Nephron progenitor cell (in vitro differentiated cells): Measurements from ENCODE around the gene SDK1.

Source experiments
- DNase-seq: peaks from one replicate; pipeline ENCODE4 v3.0.0; 2021
- H3K27ac Mint-ChIP-seq: 2 replicates; pipeline ENCODE4 v1.8.0; 2021; ENCODE audit warnings: mild to moderate bottlenecking, moderate library complexity, mixed read lengths
- H3K27me3 Mint-ChIP-seq: 2 replicates; pipeline ENCODE4 v1.8.0; 2021; ENCODE audit warnings: mild to moderate bottlenecking, low read depth, mixed read lengths; ENCODE audit not compliant: poor library complexity
- H3K36me3 Mint-ChIP-seq: 2 replicates; pipeline ENCODE4 v1.8.0; 2021; ENCODE audit warnings: low read depth, mixed read lengths
- H3K4me1 Mint-ChIP-seq: 2 replicates; pipeline ENCODE4 v1.8.0; 2021; ENCODE audit warnings: mixed read lengths
- H3K4me3 Mint-ChIP-seq: 2 replicates; pipeline ENCODE4 v1.8.0; 2021; ENCODE audit warnings: mild to moderate bottlenecking, moderate library complexity, mixed read lengths
- H3K9me3 Mint-ChIP-seq: 2 replicates; pipeline ENCODE4 v1.8.0; 2021; ENCODE audit warnings: mild to moderate bottlenecking, moderate library complexity, mixed read lengths
- TF ChIP-seq, protein P1 (sequence below): fragments of 200-600 bp; sonication (generic); IDR thresholded peaks from 2 replicates; pipeline ENCODE4 v1.5.0; 2021; ENCODE audit warnings: antibody characterized with exemption

Gene SDK1

DNA sequence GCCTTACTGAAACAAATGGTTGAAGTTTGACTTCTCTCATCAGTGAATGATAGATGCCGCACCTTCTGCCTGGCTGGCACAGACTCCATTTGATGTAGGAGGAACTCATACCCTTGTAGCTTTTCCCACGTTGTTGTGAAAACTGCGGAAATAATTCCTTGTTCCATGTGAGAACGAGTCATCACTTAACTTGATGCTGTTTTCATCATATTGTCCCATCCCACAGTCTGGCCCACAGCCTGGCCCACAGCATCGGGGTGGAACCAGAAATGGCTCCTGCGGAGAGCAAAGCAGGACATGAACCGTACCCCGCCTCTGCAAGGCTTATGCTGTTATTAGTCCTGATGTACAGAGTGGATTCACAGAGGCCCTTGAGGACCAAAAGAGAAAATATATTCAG lies 587.0 kb downstream of the SDK1 start:
- H3K9me3 Mint-ChIP-seq: no peaks in the 10 kb centered on the region
- TF ChIP-seq, protein P1, sequence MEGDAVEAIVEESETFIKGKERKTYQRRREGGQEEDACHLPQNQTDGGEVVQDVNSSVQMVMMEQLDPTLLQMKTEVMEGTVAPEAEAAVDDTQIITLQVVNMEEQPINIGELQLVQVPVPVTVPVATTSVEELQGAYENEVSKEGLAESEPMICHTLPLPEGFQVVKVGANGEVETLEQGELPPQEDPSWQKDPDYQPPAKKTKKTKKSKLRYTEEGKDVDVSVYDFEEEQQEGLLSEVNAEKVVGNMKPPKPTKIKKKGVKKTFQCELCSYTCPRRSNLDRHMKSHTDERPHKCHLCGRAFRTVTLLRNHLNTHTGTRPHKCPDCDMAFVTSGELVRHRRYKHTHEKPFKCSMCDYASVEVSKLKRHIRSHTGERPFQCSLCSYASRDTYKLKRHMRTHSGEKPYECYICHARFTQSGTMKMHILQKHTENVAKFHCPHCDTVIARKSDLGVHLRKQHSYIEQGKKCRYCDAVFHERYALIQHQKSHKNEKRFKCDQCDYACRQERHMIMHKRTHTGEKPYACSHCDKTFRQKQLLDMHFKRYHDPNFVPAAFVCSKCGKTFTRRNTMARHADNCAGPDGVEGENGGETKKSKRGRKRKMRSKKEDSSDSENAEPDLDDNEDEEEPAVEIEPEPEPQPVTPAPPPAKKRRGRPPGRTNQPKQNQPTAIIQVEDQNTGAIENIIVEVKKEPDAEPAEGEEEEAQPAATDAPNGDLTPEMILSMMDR: no peak
- peaks cover 8% of the 10 kb centered on the region for H3K27me3 Mint-ChIP-seq
- no peaks in the 10 kb centered on the region for H3K36me3 Mint-ChIP-seq
- no peak overlapping the region for H3K27ac Mint-ChIP-seq
- no peaks in the 10 kb centered on the region for H3K4me1 Mint-ChIP-seq
- no peak for DNase-seq
- no peak overlapping the region for H3K4me3 Mint-ChIP-seq

DNA sequence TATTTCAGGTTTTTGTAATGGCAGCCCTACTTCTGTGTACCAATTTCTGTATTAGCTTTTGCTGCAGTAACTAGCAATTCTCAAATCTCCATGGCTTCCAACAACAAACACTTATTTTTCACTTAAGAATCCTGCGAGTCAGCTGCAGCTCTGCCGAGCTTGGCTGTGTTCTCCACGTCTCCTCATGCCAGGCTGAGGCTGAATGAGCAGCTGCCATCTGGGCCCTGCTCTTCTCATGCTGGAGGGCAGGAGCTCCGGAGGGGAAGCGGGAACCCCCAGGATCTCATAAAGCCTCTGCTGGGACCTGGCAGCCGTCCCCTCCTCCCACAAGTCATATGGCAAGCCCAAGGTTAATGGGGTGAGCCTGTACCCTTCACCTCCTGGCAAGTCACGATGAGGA lies 591.1 kb downstream of the SDK1 start:
- Mint-ChIP-seq H3K9me3 (no peaks in the 10 kb centered on the region), H3K4me3 (no peak overlapping the region), H3K27ac (no peak overlapping the region), H3K36me3 (no peaks in the 10 kb centered on the region), H3K27me3 (peaks cover 11% of the 10 kb centered on the region), H3K4me1 (peaks cover 13% of the 10 kb centered on the region)
- TF ChIP-seq, protein P1: no peak
- DNase-seq: no peak

DNA sequence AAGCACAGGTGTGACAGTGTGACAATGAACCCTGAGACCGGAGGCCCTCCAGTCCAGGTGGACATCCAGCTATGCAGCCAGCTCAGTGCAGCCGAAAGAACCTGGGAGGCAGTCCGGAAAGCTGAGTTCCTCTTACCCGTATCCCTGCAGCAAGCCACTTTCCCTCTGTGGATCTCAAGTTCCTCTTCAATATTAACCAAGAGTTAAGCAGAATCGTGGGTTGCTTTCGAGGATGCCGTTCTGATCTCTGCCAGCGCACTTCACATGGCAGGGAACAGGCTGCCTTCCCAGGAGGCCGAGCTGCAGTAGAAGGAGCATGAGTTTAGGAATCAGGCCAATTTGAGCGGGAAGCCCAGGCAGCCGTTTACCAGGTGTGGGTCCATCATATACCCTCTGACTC lies 591.6 kb downstream of the SDK1 start:
- no peaks in the 10 kb centered on the region for H3K9me3 Mint-ChIP-seq
- TF ChIP-seq, protein P1: no peak
- no peaks in the 10 kb centered on the region for H3K36me3 Mint-ChIP-seq
- no peak overlapping the region for H3K4me3 Mint-ChIP-seq
- H3K27me3 Mint-ChIP-seq: peaks cover 11% of the 10 kb centered on the region
- H3K27ac Mint-ChIP-seq: no peak overlapping the region
- H3K4me1 Mint-ChIP-seq: peaks cover 19% of the 10 kb centered on the region
- DNase-seq: no peak

DNA sequence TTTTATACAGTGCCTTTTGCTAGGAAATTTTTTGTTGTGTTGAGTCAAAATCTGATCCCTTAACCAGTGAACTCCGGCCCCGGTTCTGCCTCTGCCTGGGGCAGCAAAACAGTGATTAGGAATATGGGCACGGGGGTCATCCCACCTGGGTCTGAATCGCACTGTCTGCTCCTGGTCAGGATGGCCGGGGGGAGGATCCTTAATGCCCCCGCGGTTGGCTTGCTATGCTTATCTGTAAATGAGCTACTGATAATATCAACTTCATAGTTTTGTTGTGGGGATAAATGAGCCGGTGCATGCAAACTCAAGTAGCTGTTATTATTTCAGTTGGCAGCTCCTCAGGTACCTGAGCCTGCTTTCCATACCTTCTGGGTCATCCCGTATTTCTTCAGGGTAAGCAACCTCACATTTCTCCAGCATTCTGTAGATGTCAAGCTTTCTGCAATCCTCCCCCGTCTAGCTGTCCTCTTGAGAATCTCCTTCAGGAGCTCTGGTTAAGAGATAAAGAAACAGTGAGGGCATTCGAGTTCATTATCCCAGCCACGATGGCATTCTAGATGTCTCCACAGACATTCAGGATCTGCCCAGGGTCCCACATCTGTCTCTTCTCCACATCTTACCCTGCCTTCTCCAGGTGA lies 592.2 kb downstream of the SDK1 start:
- no peaks in the 10 kb centered on the region for H3K9me3 Mint-ChIP-seq
- H3K36me3 Mint-ChIP-seq: no peaks in the 10 kb centered on the region
- H3K4me3 Mint-ChIP-seq: no peak overlapping the region

DNA sequence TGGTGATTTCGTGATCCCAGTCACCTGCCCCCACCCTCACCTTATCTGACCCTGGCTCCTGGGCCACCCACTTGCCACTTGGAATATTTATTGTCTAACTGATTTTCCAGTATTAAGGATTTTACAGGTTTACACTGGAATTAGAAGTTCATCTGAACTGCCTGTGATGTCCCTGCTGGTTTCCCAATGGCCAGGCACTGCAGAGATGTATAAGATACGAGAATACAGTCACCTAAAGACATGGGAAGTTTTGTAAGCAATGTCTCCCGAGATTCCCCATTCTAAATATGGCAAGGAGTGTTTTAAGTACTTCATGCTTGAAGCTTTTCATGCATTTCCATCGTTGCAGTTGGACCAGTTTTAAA lies 592.7 kb downstream of the SDK1 start:
- H3K27ac Mint-ChIP-seq: no peak overlapping the region
- no peak overlapping the region for H3K4me3 Mint-ChIP-seq
- peaks cover 11% of the 10 kb centered on the region for H3K27me3 Mint-ChIP-seq
- no peaks in the 10 kb centered on the region for H3K9me3 Mint-ChIP-seq
- TF ChIP-seq, protein P1: no peak
- peaks cover 23% of the 10 kb centered on the region for H3K4me1 Mint-ChIP-seq
- DNase-seq: no peak
- H3K36me3 Mint-ChIP-seq: no peaks in the 10 kb centered on the region

More for the DNA sequence above, 592.2 kb downstream of the SDK1 start:
- Mint-ChIP-seq H3K4me1 (peaks cover 23% of the 10 kb centered on the region), H3K27me3 (peaks cover 11% of the 10 kb centered on the region), H3K27ac (no peak overlapping the region)
- DNase-seq: no peak
- TF ChIP-seq, protein P1: no peak
